Breast epithelium (tissue), 3 donors: ENCODE results near the gene CCDC85A.

Experiments
- POLR2A ChIP-seq: fragments of 450-650 bp; IDR thresholded peaks from one replicate; pipeline ENCODE4 v1.6.1; 2016; ENCODE audit warnings: antibody characterized with exemption, mild to moderate bottlenecking, moderate library complexity
- POLR2AphosphoS5 ChIP-seq, 3 donors: sonication (generic); formaldehyde crosslinking; IDR thresholded peaks; one replicate each; pipeline ENCODE4 v1.6.1; 2017; ENCODE audit warnings: antibody characterized with exemption in 3 of 3
- TF ChIP-seq, protein P1 (sequence below), 3 donors: fragments of 450-650 bp; IDR thresholded peaks; one replicate each; pipeline ENCODE4 v1.5.1; 2016 to 2017; ENCODE audit warnings: antibody characterized with exemption in 3 of 3, mild to moderate bottlenecking in 3 of 3, moderate library complexity in 3 of 3

- TF ChIP-seq, protein P1, sequence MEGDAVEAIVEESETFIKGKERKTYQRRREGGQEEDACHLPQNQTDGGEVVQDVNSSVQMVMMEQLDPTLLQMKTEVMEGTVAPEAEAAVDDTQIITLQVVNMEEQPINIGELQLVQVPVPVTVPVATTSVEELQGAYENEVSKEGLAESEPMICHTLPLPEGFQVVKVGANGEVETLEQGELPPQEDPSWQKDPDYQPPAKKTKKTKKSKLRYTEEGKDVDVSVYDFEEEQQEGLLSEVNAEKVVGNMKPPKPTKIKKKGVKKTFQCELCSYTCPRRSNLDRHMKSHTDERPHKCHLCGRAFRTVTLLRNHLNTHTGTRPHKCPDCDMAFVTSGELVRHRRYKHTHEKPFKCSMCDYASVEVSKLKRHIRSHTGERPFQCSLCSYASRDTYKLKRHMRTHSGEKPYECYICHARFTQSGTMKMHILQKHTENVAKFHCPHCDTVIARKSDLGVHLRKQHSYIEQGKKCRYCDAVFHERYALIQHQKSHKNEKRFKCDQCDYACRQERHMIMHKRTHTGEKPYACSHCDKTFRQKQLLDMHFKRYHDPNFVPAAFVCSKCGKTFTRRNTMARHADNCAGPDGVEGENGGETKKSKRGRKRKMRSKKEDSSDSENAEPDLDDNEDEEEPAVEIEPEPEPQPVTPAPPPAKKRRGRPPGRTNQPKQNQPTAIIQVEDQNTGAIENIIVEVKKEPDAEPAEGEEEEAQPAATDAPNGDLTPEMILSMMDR (IDR thresholded peaks at IDR 0.05), result no peak
- no peak for TF ChIP-seq POLR2A
- TF ChIP-seq POLR2AphosphoS5 (IDR thresholded peaks at IDR 0.05), result no peak
Measured at GRCh38 chr2:56230156-56230555, 46.4 kb downstream of the CCDC85A start.
